GM21447 (cell line): ENCODE results near the gene UQCC2.

ENCODE experiments used
- ATAC-seq: cut with Tn5 transposase; IDR thresholded peaks from one replicate; pipeline ENCODE4 v1.9.1; 2021; ENCODE audit not compliant: unreplicated experiment

Gene UQCC2

DNA sequence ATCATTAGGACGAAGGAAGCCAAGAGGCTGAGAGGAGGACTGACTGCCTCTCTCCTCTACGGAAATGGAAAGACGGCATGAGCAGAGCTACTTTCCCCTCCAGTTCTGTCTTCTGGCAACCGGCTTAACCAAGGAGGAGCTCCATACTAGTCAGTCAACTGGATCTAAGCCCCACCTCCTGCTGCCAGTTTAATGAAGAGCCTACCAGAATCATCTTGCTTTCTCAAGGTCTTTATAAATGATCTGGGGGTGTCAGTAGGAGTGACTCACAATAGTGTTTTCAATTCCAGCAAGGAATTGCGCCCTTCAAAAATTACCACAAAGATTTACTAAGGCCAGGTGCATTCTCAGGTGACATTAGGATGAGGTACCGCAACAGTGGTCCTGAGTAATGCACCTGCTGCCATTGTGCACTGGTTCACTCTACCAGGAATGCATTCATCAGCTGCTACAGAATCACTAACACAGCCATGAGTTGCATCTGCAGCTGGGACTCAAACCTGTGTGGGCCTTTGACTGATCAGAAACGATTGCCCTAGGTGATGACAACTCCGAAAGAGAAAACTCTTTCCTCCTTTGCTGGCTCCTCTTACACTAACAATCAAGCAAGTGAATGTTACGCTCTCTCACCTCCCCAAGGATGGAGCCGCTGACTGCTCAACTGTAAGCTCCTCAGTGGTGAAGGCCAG lies 2.8 kb downstream of the UQCC2 start:
- no peak for ATAC-seq

DNA sequence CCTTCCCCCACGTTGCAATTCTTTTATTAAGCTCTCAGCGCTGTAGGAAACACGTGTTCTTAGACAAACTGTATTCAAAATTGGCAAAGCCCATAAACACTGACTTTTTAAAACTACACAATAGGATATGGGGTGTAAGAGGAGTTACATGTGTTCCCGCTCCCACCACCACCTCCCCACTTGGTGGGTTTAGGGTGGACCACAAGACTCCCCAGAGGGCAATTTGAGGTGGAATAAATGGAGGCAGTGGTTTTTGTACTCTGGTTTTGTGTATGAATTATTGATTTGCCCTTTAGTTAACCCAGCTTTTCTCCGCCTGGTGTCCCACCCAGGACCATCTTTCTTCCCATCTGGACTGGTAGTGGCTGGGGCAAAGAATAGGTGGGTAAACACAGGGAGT lies 3.7 kb downstream of the UQCC2 start:
- ATAC-seq = no peak

DNA sequence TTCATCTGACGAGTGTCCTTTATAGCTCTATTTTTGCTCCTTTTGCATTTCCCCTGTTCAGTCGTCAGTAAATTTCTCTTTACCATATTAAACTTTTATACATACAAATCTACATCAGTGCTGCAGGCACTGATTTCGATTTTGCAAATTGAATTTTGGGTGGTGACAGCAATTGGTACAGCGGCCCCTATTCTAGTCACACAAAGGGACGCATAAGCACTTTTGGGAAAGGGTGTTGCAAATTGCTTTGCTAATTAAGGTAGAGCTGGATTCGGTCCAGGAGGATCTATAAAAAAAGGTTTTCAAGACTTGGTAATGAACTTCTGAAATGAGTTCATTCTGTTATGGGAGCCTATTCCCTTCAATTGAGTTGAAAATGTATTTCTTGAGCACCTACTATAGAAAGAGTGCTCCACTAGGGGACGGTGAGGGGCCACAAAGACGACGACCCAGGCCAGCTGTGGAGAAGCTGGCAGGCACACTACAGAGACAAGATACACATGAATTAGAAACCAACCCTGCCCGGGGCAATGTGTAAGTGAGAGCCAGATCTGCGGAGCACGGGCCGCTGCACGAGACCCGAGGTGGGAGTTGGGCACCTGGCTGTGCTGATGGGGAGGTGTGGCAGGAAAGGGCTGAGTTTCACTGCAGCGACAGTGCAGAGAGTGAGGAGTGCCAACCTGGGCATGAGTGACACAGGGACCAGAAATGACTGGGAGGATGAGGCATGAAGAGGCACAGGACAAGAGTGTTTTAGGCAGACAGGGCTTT lies 5.4 kb downstream of the UQCC2 start:
- no peak for ATAC-seq

DNA sequence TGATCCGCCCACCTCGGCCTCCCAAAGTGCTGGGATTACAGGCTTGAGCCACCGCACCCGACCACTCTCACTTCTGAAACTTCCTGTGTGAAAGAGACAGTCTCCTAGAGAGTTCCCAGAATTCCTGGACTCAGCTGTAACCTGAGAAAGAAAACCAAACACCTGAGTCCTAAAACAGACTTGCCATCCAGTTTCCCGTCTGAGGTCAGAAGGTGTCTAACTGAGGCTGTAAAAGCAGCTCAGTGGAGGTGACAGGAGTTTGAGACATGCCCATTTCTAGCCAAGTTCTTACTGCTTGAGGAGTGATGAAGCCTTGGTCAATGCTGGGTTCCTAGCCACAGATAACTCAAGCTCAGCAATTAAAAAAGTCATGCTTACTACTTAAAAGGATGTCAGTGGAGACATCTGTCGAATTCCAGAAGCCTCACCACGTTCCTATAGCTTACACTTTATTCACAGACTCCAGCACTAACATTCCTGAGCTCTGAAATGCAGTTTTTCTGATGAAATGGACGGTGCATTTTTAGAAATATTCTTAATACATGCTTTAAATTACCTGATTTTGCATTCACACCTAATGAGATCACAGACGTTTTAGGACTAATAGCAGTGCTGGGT lies 6.1 kb downstream of the UQCC2 start:
- ATAC-seq = no peak

DNA sequence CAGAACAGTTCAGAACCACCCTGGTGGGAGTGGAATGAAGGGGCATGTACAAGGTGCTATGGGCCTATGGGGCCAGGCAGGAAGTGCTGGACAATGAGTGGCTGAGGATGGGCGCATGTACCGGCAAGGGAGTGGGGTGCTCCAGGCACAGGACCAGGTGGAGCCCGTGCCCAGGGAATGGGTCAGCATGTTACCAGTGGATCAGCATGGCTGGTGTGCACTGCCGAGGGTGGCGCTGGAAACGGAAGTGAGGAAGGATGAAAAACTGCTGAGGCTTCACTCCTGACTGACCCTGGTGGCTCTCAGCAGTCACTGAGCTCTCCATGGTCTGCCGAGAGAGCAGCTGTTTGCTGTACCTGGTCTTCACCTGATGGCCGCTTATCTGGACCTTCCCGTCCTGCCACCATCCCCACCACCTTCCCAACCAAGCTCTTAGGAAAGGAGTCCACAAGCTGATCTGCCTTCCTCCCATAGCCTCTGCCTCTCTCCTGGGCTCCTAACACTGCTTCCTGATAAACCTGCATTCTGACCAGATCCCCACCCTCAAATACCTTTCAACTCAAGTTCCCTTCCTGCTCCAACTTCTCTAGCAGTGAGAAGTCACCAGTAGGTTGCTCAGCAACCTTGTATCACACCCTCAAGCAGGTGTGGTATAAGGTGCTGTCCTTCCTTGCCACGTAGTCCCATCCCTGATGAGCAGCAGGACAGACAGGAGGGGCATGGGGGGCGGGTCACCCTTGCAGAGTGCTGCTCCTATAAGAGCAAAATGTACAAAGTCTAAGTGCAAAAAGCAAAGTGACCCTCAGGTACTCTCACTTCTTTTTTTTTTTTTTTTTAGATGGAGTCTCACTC lies 7.1 kb downstream of the UQCC2 start:
- no peak for ATAC-seq

DNA sequence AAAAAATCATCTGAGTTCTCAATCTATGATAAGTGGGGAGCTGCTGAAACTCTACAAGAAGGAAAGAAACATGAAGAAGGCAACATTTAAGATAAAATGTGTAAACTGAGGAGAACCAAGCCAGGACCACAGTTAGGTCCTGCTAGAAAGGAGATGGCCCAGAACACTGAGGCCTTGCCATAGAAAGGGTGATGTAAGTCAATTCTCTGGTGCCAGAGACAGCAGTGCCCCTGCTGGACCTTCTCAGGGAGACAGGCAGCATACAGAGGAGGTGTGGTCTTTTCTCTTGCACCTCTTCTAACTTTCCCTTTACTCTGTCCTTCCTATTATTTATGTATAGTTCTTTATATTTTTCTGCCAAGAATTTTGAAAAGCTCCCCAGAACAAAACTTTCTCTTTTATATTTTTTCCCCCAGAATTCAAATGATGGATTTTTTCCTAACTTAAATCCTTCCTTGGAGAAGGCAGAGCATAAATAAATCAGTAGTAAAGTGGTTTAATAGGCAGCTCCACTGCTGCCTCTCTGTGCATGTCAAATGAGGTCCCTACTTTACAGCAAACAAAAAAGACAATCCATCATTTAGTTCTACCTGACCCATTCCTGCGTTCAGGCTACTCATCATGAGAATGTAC lies 9.0 kb downstream of the UQCC2 start:
- ATAC-seq = no peak

DNA sequence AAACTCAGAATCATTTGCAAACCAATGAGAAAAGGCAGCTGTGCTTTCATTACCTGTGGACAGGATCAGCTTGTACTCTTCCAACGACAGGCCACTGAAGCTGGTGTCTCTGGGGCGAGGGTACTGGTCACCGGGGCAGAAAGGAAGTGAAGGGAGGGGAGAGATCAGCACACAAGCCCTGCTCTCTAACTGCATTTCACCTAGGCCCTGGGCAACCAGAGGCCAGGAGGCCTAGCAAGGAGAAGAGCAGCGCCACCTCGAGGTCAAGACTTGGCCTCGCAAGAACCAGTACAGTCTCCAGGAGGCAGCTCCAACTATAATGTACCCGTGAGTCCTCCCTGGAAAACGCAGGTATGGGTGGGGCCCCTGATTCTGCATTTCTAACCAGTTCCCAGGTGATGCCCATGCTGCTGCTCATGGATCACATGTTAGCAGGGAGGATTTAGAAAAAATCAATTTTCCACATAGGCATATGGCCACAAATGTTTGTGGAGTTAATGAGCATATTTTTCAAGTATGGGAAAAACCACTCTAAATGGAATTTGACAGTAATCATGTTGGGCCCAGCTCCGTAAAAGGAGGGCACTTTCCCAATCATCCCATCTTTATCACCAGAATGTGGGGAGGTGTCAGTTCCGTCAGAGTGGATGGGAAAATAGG lies 11.0 kb downstream of the UQCC2 start:
- peak; percentile 61 for ATAC-seq

DNA sequence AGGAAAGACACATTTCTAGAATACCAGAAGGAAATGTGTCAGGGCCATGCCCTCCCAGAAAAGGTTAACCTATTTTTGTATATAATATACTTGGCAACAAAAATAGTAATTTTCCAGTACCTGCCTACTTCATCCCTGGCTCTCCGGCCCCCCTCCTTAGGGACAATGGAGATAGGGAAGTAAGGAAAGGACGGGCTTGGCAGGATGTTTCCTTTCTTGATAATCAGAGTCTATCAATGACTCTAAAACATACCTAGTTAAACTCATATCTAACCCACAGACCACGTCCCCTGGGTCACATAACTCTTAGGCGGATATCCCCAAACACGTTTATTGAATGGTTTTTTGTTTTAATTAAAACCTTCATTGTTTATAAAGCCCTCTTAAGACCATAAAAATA lies 11.8 kb downstream of the UQCC2 start:
- no peak for ATAC-seq

DNA sequence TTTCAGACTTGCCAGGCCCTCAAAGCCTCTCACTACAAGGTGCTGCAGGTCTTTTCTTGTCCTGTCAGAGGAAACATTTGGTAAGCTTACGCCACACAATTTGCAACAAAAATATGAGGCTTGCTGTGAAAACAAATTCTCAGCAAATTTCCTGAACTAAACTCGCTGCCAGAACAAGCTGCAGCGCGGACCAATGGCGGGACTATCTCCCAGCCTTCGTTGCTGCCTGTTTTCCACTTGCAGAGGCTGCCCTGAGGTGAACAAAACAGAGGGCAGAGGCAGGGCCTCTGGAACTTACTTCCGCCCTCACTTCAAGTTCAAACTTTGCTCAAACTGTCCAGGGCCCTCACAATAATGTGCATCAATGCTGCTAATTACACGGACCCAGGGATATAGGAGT lies 12.4 kb downstream of the UQCC2 start:
- no peak for ATAC-seq

DNA sequence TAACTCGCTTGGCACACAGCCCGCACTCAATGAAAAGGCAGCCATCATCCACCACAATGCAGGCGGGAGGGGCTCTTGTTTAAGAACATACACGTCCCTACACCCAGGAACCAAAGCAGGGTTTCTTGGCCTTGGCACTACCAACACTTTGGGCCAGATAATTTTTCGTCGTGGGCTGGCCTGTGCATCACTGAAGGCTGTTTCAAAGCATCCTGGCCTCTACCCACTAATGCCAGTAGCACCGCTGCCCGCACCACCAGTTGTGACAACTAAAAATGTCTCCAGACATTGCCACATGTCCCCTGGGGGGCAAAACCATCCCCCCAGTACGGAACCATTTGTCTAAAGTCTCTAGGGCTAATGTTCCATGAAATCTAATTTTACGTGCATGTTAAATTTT lies 13.0 kb downstream of the UQCC2 start:
- no peak for ATAC-seq

DNA sequence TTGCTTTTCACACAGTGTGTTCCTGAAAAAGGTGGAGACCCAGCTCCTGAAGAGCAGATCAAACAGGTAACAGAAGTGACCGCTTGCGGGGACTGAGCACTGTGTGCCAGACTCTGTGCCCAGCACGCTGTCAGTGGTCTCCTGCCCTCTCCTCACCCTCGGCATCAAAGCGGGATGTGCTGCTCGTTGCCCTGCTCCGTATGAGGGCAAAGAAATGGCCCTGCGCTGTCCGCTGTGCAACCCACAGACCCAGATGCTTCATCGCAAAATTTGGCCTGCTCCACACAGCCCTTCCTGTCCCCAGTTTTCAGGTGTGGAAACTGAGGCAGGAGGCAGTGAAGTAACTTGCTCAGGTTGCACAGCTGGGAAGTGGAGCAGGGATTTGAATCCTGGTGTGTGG lies 13.7 kb downstream of the UQCC2 start:
- no peak for ATAC-seq

DNA sequence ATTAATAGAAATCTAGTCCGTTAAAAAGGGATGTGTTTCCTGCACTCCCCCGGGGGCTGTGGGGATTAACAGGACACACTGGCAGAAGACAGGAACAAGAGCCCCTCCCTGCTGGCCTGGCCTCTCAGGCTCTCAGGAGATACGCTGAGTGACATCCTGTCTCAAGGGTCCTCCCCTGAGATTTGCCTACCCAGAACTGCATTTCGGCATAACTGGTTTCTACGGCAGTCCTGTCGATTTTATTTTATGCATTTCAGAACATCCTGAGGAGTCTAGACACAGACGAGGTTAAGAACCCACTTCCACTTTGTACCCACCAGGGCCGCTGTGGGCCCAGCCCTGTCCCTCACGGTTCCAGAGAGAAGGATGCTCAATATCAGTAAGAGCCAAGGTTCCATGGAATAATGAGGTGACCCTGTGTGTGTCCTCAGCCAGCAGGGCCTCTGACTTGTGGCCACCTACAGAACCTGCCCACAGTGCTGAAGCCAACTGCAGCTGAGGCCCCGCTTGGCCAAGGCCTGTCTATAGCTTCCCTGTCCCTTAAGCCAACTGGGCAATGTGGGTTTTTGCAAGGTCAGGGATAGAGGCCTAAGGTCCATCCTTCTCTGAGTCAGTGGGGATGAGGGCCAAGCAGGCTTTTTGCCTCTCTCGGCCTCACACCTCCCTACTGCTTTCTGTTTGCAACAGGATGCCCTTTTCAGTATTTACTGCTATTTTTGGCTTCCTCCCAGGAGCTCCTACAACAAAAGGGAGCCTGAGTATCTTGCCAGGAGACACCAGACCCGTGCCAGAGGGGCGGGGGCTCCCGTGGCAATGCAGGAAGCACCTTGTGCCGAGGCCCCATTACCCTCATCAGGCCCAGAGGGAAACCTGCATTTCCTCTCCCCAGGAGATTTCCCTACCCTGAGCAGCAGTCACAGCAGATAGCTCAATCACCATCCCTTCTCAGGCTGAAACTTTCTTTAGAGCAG lies 14.7 kb downstream of the UQCC2 start:
- ATAC-seq = no peak

DNA sequence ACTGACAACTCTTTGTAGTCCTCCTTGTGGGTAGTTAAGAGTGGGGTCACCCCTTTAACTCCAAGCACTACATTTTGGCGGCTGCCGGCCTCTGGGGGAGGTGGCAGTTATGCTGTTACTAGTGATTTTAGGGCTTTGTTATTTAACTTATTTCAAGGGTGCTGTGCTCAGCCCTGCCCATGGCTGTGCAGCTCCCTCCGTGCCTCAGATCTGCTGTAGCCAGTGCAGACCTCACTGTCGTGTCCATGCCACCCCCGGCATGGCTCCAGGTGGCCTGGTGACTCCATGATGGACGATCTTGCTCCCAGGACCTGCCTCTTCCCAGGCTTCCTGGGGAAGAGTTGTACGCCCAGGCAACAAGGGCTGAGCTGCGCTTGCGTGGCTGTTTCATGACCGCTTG lies 15.4 kb downstream of the UQCC2 start:
- no peak for ATAC-seq

DNA sequence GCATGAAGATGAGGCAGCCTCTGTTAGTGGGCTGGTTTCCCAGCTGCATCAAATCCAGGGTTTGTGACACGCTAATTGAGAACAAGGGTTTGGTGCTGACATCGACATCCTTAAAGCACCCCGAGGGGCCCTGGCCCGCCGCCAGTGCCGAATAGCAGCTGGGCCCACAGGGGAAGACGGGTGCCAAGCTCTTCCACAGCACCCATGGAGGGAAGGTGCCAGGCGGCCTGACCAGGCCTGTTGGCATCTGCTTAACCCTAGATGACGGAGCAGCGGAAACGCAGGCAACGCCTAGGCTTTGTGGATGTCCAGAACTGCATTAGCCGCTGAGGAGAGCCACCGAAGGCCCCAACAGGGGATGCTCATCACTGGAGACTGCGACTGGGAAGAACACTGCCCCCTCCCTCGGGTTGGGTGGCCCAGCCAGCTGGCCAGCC lies 16.0 kb downstream of the UQCC2 start:
- no peak for ATAC-seq

DNA sequence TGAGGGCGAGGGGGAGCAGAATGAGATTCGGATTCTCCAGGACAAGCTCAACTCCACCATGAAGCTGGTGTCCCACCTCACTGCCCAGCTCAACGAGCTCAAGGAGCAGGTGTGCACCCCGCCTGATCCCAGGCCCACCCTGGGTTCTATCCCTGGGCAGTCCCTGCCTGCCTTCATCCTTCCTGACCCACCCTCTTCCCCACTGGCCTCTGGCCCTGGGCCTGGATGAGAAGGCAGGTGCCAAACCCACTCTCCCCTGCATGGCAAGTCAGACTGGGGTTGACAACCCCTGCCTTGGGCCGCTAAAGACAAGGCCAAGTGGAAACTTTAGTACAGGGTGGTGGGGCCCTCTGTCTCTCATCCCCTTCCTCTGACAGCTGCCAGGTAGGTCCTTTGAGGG lies 16.5 kb downstream of the UQCC2 start:
- no peak for ATAC-seq

DNA sequence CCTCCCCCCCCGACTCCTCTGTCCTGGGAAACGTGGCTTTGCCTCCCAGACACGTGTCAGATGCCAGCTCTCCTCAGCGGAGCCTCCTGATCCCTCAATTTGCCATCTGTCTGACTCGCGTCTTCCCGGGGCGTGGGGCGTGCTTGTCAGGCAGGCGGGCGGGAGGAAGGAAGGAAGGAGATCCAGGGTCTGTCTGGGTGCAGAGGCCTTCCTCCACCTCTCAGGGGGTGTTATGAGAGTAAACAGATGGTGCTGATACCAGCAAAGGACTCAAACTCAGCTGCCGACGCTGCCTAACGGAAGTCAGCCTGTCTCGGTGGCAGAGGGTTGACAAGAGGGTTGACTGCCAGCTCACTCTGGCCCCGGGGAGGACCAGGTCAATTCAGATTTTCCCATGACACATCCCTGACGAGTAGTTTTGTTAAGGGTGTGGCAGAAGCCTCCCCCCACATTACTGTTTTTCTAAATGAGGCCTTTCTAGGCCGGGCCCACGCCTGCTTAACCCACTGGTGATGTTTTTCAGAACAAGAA lies 17.0 kb downstream of the UQCC2 start:
- ATAC-seq = no peak

DNA sequence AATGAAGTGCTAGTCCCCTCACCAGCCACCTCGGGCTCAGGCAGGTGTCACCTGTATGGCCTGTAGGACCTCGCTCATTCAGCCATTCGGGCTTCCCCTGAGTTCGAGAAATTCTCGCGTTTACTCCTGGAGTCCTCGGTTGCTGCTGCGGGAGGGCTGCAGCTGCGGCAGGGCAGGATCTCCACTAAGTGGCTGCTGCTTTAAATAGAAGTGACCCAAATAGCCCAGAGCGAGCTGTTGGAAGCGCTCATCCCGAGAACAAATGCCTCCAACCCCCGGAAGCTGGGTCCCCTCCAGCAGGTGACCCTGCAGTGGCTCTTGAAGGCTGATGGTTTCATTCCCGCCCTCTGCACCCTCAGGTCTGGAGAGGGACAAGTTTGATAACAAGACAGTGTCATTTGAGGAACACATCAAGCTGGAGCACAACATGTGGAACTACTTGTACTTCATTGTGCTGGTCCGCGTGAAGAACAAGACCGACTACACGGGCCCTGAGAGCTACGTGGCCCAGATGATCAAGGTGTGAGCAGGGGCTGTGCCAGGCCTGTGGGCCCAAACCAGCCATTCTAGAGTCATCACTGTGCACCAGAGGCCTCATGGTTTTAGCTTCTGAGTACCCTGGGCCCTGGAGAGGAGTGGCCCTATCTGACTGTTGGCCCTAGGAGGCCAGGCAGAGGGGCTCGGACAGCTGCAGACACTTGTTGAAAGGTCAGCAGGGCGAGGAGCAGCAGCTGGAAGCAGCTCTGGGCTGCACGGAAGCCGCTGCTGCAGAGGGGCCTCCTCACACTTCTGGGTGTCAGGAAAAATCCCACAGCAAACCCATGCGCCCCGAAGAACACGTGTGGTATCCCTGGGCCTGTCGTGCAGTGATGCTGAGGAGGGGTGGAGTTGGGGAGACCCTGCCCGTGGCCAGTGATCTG lies 18.1 kb downstream of the UQCC2 start:
- no peak for ATAC-seq

DNA sequence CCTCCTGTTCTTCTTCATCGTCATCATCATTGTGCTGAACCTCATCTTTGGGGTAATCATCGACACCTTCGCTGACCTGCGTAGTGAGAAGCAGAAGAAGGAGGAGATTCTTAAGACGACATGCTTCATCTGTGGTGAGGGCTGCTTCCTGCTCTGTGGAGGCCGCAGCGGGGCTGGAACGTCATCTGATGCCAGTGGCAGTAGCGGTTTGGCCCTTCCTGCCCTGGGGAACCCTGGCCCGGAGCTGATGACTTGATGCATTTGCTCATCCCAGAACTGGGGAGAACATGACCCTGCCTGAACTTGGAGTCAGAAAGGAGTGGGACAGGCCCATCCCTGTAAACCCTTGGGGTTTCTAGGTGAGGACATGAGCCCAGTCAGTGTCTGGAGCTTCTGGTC lies 18.7 kb downstream of the UQCC2 start:
- ATAC-seq = peak; percentile 65
